Measurements from ENCODE around the gene MIPEP.

The MIPEP gene

DNA sequence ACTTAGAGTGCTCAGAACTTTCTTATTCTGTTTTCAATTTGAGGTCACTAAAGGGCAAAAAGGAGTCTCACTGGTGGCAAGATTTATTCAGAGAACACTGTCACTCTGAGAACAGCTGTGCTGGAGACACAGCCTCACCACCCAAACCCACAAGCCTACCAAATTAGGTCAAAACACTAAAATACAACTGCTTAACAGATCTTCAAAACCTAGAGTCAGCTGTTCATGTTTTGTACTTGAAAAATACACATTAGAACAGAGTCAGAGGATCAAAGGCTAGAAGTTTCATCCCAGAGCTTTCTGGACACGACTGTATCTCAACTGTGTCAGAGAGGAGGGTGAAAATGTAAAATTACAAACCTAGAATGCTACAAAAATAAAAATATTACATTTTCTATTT is 89.3 kb downstream of the MIPEP start:
- H3K4me3 ChIP-seq (ENCODE audit: low read depth, low read length), result no peak overlapping the region
- DNase-seq (ENCODE audit: low read depth), result peak; percentile 85
- TF ChIP-seq CTCF (IDR thresholded peaks at IDR 0.05; ENCODE audit: low read depth, low read length, missing control alignments), result no peak

DNA sequence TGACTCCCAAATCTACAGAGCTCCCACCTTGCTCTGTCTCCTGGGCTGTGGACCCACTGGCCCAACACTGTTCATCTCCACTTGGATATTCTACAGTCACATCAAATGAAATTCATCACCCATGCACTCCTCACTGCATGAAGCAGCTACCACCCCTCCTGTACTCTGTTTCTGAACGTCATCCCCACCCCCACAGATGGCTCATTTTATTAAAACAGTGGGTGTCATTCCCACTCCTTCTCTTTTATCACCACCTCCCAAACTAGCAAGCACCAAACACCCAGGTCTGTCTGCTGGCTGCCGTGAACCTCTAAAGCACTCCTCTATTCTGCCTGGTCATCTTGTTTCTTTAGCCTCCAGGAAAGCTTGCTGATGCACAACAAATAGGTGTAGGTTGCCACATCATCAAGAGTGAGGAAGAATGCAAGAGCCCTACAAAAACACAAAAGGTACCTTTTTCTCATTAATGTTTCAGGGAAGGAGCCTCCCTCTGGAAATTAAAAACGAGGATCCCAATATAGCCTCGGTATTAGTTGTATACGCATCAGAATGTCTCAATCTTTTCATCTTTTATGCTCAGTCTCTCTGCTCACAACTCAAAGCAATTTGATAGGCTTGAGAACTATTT is 91.8 kb downstream of the MIPEP start:
- no peak for TF ChIP-seq CTCF (IDR thresholded peaks at IDR 0.05; ENCODE audit: low read depth, low read length, missing control alignments)
- no peak overlapping the region for H3K4me3 ChIP-seq (ENCODE audit: low read depth, low read length)
- DNase-seq (ENCODE audit: low read depth), result no peak

- no peak overlapping the region for H3K4me3 ChIP-seq (ENCODE audit: low read depth, low read length)
- DNase-seq (ENCODE audit: low read depth), result no peak
- no peak for TF ChIP-seq CTCF (IDR thresholded peaks at IDR 0.05; ENCODE audit: low read depth, low read length, missing control alignments)
Observed at GRCh38 chr13:23796551-23796950, 92.6 kb downstream of the MIPEP start.

DNA sequence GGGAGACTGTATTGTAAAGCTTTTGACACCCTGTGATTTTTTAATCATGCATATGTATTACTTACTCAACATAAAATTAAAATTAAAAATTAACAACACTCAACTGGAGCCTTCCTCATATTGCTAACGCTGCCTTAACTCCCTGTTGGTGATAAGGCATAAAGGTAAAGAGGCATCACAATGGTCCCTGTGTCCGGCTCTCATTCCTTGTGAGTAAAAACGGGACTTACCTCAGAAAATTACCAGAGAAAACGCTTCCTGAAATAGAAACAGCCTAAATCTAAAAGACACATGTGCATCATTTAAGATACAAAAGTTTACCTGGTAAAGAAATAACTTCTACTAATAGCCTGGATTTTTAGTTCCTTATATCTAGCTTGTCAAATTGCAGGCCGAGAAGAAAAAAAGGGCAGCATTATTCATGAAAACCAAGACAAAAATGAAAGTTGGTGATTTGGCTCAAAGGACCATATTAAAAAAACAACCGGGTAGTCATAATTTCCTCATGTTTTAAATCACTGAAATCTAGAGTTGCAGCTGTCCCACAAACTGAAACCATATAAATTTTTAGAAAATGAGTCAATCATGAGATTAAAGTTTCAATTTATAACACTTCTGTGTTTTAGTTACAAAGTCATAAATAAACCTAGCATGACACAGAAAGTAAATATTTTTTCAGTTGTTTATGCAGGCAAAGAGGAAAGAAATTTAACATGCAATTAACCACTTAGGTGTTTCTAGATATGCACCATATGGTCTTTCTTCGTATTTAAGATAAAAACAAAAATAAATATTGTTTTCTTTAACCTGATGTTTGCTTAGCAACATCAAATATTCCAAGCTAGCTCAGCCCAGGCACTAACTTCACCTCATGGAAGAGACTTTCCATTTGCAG is 94.7 kb downstream of the MIPEP start:
- DNase-seq (ENCODE audit: low read depth), result no peak
- TF ChIP-seq CTCF (IDR thresholded peaks at IDR 0.05; ENCODE audit: low read depth, low read length, missing control alignments), result no peak
- no peak overlapping the region; the same call in 1 of the 2 replicates for H3K4me3 ChIP-seq (ENCODE audit: low read depth, low read length)

DNA sequence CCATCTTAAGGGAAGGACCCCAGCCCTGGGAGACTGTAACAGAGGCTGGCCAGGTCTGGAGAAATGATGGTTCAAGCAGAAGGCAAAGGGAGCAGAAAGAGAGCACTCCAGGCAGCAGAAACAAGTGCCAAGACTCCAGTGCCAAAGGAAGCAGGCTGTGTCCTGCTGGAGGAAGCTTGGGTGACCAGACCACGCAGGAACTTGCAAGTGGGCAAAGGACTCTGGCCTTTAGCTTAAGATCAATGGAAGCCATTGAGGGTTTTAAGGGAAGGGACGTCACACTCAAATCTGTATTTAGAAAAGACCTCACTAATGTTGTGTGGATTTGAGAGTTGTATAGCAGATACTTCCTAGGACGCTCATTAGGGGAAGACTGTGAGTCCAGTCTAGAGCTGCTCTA is 95.5 kb downstream of the MIPEP start:
- H3K4me3 ChIP-seq (ENCODE audit: low read depth, low read length), result no peak overlapping the region
- no peak for TF ChIP-seq CTCF (IDR thresholded peaks at IDR 0.05; ENCODE audit: low read depth, low read length, missing control alignments)
- DNase-seq (ENCODE audit: low read depth), result no peak

GRCh38 chr13:23792680-23793079 is 96.5 kb downstream of the MIPEP start:
- DNase-seq (ENCODE audit: low read depth), result no peak
- TF ChIP-seq CTCF (IDR thresholded peaks at IDR 0.05; ENCODE audit: low read depth, low read length, missing control alignments), result no peak
- H3K4me3 ChIP-seq (ENCODE audit: low read depth, low read length), result no peak overlapping the region
